Measurements from ENCODE around the gene TAOK2.

The TAOK2 gene

GRCh38 chr16:30002614-30003346 is 29.1 kb downstream of the TAOK2 start:
- ChIA-PET CTCF (interaction anchor here (0.8 kb wide), 1 partner anchor 30 kb away, joined by 3 read pairs; no protein-coding TSS in a partner anchor), POLR2A (no interaction called here)
- TF ChIP-seq CTCF (IDR thresholded peaks at IDR 0.05; ENCODE audit: control extremely low read depth, extremely low read depth, low read depth, missing control alignments): no peak
- DNase-seq (ENCODE audit: extremely low spot score): no peak

GRCh38 chr16:30003670-30004423 is 30.2 kb downstream of the TAOK2 start:
- TF ChIP-seq CTCF (IDR thresholded peaks at IDR 0.05; ENCODE audit: control extremely low read depth, extremely low read depth, low read depth, missing control alignments): no peak
- ChIA-PET POLR2A (no interaction called here), CTCF (interaction anchor here (0.5 to 2.1 kb wide), 5 partner anchors 11 to 302 kb away, joined by 3 to 11 read pairs (median 3); partner anchors contain the start of genes KCTD13 and TAOK2)
- DNase-seq (ENCODE audit: extremely low spot score): no peak

GRCh38 chr16:30004424-30004776 is 30.7 kb downstream of the TAOK2 start:
- no peak for TF ChIP-seq CTCF (IDR thresholded peaks at IDR 0.05; ENCODE audit: control extremely low read depth, extremely low read depth, low read depth, missing control alignments)
- ChIA-PET POLR2A (no interaction called here), CTCF (interaction anchor here (0.5 to 2.1 kb wide), 6 partner anchors 11 to 302 kb away, joined by 3 to 11 read pairs (median 3); partner anchors contain the start of genes KCTD13 and TAOK2)
- no peak for DNase-seq (ENCODE audit: extremely low spot score)

GRCh38 chr16:30004811-30005242 is 31.2 kb downstream of the TAOK2 start:
- CTCF ChIA-PET: interaction anchor here (0.8 to 2.1 kb wide), 12 partner anchors 8 to 313 kb away, joined by 3 to 11 read pairs (median 4); partner anchors contain the start of genes KCTD13 and TAOK2
- no peak for DNase-seq (ENCODE audit: extremely low spot score)
- POLR2A ChIA-PET: no interaction called here
- TF ChIP-seq CTCF (IDR thresholded peaks at IDR 0.05; ENCODE audit: control extremely low read depth, extremely low read depth, low read depth, missing control alignments): no peak

GRCh38 chr16:30005341-30006094 is 31.9 kb downstream of the TAOK2 start:
- CTCF ChIA-PET: interaction anchor here (0.6 to 2.1 kb wide), 18 partner anchors 9 to 314 kb away, joined by 3 to 11 read pairs (median 4); partner anchors contain the start of genes KCTD13 and TAOK2
- peak; percentile 72 for TF ChIP-seq CTCF (IDR thresholded peaks at IDR 0.05; ENCODE audit: control extremely low read depth, extremely low read depth, low read depth, missing control alignments)
- POLR2A ChIA-PET: no interaction called here
- peak; percentile 79 for DNase-seq (ENCODE audit: extremely low spot score)

- TF ChIP-seq CTCF (IDR thresholded peaks at IDR 0.05; ENCODE audit: control extremely low read depth, extremely low read depth, low read depth, missing control alignments): no peak
- no peak for DNase-seq (ENCODE audit: extremely low spot score)
- CTCF ChIA-PET: interaction anchor here (0.6 to 2.1 kb wide), 16 partner anchors 9 to 315 kb away, joined by 3 to 11 read pairs (median 4); partner anchors contain the start of genes KCTD13 and TAOK2
- POLR2A ChIA-PET: no interaction called here
Observed at GRCh38 chr16:30006095-30006473, 32.4 kb downstream of the TAOK2 start.

Data from GM10248 (cell line).